NCI-H2029 (cell line): ENCODE results near the gene ANO2.

Experiments used
- DNase-seq: peaks from one replicate; lab custom pipeline; 2025; lab: John Stamatoyannopoulos, UW

ANO2 gene

DNA sequence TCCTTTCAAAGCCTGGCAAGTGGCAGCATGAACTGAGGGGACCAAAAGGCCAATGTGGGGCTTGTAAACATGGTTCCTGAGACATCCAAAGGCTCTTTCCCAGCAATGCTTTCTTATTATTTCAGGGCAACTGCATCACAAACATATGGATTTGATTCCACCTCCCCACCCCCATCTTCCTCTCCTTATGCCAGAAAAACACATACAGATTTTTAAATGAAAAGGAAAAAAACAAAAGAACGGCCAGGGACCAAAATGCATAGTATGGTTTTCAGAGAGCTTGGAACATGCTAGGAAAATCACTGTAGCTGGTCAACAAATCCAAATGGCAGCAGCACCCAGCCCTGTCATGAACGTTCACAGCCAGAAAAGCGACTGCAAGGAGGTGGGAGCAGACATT, 167.6 kb downstream of the ANO2 start:
- DNase-seq, result no peak

DNA sequence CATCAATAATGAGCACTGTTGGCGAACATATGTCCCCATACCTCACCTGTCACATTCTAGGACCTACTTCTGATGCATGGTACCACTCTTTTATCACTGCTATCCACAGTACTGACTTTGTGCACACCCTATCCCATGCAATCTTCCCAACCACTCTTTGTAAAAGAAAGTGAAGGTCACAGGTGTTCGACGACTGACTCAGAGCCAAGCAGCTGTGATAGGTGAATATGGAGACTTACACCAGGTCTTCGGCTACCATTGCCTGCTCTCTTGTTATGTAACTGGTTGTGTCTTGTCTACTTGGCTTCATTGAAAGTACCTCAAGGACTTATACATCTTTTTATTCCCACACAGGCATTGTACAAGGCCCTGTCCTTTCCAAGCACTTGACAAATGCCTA, 169.0 kb downstream of the ANO2 start:
- DNase-seq, result no peak

GRCh38 chr12:5773550-5773949, 171.5 kb downstream of the ANO2 start:
- DNase-seq, result no peak

- DNase-seq, result no peak
These were observed 173.3 kb downstream of the ANO2 start for GRCh38 chr12:5771756-5772155.

DNA sequence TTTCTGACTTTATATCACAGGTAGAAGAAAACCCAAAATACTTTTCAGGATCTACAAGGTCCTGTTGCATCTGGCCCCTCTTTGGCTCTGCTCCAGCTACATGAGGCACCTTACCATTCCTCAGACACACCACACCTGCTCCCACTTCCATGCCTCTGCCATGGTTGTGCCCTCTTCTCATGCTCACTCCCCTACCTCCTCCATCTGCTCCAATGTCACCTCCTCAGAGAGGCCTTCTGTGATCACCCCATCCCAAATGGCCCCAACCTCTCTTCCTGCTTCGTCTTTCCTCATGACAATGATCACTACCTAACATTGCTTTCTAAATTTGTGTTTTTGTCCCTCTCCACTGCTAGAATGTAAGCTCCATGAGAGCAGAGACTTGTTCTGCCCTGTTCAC, 174.3 kb downstream of the ANO2 start:
- no peak for DNase-seq

- DNase-seq, result no peak
These were observed 176.4 kb downstream of the ANO2 start for GRCh38 chr12:5768581-5769196.

DNA sequence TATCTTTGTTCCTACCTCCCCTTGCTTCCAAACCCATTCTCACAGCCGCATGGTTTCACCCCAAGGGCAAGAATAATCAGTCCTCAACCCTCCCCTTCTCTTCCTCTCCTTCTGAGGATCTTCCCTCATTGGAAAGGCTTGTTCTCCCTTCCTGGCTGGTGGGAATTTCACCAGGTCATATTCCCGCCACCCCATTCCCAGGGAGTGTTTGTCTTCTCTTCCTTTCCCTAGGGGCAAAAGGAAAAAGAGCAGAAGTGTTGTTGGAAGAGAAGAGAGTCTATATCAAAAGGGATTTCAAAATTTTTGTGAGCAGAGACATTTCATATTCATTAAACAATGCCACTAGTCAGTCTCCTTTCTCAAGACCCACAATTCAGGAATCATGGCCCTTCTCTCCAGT, 176.9 kb downstream of the ANO2 start:
- no peak for DNase-seq

DNA sequence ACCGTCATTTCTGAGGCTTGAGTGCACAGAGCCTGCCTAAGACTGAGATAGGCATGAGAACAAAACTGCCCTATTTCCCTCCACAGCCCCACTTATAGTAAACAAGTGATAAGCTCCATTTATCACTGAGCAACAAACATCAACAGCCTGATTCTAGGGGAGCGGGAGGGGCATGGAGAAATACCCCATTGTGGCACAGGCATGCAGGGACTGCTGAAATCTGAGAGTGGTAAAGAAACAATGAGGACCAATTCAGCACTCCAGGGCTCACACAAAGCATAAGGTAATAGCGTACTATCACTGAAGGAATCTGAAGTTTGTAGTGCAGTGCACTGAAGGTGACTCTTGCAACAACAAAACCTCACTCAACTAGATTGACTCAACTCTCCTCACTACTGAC, 186.7 kb downstream of the ANO2 start:
- DNase-seq, result no peak

DNA sequence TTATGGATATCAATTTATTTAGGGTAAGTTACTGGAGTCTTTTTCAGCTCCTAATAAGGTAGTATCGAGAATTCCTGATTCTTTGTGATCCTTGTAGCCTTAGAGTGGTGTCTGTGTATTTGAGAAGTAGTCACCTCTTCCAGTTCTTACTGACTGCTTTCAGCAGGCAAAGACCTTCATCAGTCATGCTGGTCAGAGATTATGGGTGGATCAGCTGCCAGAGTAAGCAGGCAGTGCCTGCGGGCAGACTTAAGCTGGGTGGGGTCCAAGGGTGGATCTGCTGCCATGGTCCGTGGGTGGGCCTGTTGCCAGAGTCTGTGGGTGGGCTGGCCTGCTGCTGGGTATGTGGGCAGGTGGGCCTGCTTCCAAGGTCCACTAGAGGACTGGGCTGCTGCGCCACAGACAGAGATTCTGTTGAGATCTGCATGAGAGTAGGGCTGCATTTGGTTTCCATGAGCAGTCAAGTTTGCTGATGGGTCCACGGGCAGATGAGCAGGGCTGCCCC, 188.7 kb downstream of the ANO2 start:
- DNase-seq, result no peak

GRCh38 chr12:5748027-5748426, 197.0 kb downstream of the ANO2 start:
- no peak for DNase-seq

DNA sequence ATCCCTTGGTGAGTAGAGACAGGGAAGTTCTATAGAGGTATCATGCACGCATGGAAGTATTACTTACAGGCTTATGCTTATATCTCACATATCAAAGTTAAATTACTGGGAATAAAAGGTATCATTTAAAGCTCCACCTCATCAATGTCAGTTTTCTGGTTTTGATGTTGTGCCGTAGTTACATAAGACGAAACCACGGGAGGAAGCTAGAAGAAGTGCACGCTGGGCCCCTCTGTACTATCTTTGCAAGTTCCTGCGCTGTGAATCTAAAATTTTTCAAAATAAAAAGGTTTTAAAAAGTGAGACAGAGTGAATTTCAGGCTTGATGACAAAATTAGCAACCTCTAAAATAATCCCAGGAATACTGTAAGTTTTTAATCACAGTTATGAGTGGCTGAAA, 198.1 kb downstream of the ANO2 start:
- DNase-seq, result no peak

- no peak for DNase-seq
These were observed 198.8 kb downstream of the ANO2 start for GRCh38 chr12:5746036-5746908.

DNA sequence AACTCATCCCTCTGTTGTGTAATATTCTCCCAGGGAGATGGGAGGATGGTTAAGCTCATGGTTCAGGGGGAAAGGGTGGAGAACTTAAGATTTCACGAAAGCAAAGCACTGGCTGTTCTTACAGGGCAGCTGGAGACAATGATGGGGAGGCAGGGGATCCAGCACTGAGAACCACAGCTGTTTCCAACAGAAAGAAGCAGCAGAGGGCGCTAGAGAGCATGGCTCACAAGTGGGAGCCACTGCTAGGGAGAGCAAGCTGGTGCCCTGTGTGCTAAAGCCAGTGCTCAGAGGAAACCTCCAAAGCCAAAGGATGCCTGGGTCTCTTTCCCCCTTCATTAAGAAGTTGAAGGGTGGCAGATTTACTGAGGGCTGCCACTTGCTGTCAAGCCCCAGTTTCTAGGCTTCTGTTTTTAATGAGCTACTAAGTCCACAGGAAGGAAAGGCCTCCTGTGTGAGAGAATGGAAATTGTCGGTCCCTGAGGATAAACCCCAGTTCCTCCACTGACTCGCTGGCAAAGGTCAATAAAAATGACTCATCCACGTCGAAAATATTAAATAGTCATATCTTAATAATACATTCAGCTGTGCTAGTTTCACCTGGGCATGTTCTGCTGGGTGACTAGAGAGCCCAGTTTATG, 199.7 kb downstream of the ANO2 start:
- DNase-seq, result peak; percentile 9

DNA sequence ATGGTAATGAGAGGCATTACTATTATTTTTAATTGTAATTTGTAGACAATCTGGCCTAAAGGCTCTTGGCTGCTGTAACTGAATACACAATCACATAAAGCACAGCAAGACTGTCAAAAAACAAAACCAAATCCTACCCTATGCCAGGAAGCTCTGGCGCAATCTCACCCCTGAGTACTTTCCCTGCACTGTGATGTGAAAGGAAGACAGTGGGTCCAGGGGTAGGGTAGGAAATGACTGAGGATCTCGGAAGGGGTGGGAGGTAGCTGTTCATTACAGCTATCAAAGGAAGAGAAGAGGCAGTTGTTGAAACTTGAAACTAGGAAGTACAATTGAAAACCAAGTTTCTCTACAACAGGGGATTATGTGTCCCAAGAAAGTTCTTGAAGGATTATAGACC, 202.8 kb downstream of the ANO2 start:
- DNase-seq, result no peak

- no peak for DNase-seq
These were observed 205.1 kb downstream of the ANO2 start for GRCh38 chr12:5739917-5740316.

GRCh38 chr12:5737778-5738177, 207.3 kb downstream of the ANO2 start:
- no peak for DNase-seq

DNA sequence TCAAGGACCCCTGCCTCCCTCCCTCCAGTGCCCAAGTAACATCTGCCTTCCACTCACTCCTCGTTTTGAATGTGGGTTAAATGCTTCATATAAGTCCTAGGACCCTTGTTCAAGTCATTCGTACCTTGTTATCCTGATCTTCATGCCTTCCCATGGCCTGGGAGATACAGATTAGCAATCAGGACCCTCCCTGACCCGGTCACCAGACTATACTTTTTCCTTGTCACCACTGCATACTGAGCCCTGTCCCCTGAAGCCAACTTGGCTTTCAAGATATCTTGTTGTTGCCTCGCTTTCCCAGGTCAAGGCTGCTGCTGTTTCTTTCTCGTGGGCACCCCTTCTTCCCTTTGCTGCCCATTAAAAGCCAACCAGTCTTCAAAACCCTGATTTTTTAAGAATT, 208.5 kb downstream of the ANO2 start:
- DNase-seq, result no peak

GRCh38 chr12:5736016-5736415, 209.0 kb downstream of the ANO2 start:
- DNase-seq, result no peak

DNA sequence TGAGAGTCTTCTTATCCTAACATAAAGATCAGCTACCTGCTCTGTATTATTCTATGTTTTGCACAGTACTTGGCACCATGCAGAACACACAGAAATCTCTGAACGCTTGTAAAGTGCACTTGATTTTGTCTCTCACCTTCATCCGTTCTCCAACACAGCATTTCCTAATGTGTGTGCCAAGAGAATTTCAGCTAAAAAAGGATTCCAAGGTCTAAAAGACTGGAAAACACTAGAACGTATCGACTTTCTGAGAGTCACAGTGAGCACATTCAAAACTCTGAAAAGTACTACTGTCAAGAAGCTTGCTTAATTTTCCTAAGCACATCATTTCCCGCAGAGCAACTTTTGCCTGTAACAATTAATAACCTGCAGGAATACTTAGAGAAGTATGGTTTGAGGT, 211.1 kb downstream of the ANO2 start:
- no peak for DNase-seq

GRCh38 chr12:5733136-5733755, 211.8 kb downstream of the ANO2 start:
- no peak for DNase-seq

DNA sequence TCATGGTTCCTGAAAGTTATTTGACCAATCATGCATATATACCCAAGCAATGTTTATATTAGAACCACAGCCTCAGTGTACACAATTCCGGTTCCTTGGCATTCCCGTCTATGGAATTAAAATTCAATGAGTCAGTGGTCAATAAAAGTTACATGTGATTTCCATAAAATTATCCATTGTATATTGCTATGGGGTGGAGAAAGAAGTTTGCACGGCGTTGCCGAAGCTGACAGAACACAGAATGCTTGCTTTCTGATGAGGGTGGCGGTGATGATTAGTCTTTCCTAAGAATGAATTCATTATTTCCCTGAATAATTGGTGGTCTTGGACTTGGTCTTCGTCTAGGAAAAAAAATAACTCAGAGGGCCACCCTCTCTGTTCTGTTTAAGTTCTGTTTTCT, 214.1 kb downstream of the ANO2 start:
- no peak for DNase-seq

GRCh38 chr12:5723711-5724252, 221.3 kb downstream of the ANO2 start:
- no peak for DNase-seq
